H1 (cell line): ENCODE data around the gene MAST1. TPM values are rescaled to one million over a fixed set of nuclear protein-coding genes. Genes with fewer than 3 reads are reported as not detected.

Source experiments
- GABPA ChIP-seq: IDR thresholded peaks from 2 replicates; pipeline ENCODE4 v1.6.1; 2011; ENCODE audit warnings: mild to moderate bottlenecking, low read length, moderate library complexity, borderline replicate concordance; ENCODE audit not compliant: insufficient read depth
- polyA plus RNA-seq, 7 experiments: library from polyadenylated mRNA; depleted of rRNA in 3 of 7; stranded (reverse) in 5 of 7; unstranded in 2 of 7; fragments of >200 nt in 5 of 7; fragments of 200-250 nt in 2 of 7; gene quantifications; 1 replicate in 5 of 7; 2 replicates in 1 of 7; 4 replicates in 1 of 7; pipeline versions ENCODE4 v1.2.1 to v1.2.3, GENCODE V29; 2011 to 2013; ENCODE audit warnings: missing spikeins in 2 of 7, mixed read lengths in 2 of 7
- total RNA-seq: library from RNA; stranded (reverse); fragmentation: NEBNext Ultra II Directional; extraction: Animal tissue kit (Norgen Biotek cat#: 25700); gene quantifications from 2 replicates; pipeline ENCODE4 v1.2.1, GENCODE V29; 2021

The MAST1 gene
- total and polyA plus RNA-seq, 2 of the 8 experiments (the other 6 are each of a cell fraction or from before 2014, with no cell fraction given): 15.6 to 28.3 TPM

DNA sequence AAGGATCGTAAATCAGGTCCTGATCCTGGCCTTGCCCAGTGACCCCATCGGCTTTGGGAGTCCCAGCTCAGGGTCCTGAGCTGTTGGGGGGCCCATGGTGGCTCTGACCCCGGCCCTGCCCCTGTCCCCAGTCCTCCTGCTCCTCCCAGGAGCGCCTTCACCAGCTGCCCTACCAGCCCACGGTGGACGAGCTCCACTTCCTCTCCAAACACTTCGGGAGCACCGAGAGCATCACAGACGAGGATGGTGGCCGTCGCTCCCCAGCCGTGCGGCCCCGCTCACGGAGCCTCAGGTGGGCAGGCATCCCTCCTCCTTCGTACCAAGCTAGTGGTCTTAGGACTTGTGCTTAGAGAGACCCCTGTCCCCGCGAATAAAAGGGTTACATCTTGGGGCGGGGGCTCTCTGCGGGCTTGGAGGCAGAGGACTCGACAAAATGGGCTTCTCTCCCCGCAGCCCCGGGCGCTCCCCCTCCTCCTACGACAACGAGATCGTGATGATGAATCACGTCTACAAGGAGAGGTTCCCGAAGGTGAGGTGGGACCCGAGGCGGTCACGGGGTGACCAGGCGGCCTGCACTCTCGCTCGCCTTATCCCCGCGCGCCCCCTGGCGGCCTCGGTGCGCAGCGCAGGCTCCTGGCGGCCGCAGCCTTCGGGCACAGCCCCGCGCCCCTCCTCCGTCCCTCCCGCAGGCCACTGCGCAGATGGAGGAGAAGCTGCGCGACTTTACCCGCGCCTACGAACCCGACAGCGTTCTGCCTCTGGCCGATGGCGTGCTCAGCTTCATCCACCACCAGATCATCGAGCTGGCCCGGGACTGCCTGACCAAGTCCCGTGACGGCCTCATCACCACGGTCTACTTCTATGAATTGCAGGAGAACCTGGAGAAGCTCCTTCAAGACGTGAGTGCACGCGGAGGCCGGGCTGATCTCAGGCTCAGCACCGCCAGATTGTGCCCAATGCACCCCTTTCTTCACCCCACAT is 9.1 kb downstream of the MAST1 start (continued):
- peak; percentile 31; the same call in 1 of the 2 replicates for TF ChIP-seq GABPA
